ENCODE data around the gene CNTN4.
A peak's percentile ranks its signal among the peaks of the same experiment; 100 is the strongest.

CNTN4 gene

DNA sequence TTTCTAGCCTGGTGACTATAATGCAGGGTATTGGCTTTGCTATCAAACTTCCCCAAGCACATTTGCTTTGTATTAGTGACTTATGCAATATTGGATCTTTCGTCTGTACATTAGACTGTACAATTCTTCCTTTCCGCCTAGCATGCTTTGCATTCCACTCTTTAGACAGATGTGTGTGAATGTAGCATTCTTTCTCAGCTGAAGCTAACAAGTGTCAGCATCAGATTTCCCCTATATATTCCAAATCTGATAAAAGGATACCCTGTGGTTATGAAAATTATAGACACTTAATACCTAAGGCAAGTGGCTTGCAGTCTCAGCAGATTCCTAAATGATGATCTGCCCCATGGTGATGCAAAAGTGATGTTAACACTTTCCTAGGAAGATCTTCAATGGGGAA lies 360.1 kb downstream of the CNTN4 start:
- Histone ChIP-seq H3K27ac (ENCODE audit: low read length, poor library complexity, severe bottlenecking) (no peak overlapping the region), H3K27me3 (ENCODE audit: control insufficient read depth in 1 of 2, insufficient read depth in 1 of 2, low read length in 2 of 2) (no peaks in the 10 kb centered on the region), H2BK12ac (ENCODE audit: low read length in 2 of 2) (no peak overlapping the region), H3K4me1 (ENCODE audit: control insufficient read depth, insufficient read depth, low read depth, low read length) (no peaks in the 10 kb centered on the region), H3K4me2 (ENCODE audit: low read length, poor library complexity, severe bottlenecking) (no peak overlapping the region), H2AK5ac (ENCODE audit: low read length, severe bottlenecking) (no peak overlapping the region), H3K79me1 (replicated peaks; ENCODE audit: low read length, poor library complexity, severe bottlenecking) (no peaks in the 10 kb centered on the region), H3K9ac (ENCODE audit: low read length) (no peak overlapping the region), H3K9me3 (ENCODE audit: control insufficient read depth, low read length) (no peaks in the 10 kb centered on the region), H3K4ac (ENCODE audit: low read depth in 1 of 2, low read length in 2 of 2) (no peak overlapping the region), H3K14ac (ENCODE audit: low read length in 2 of 2) (no peak overlapping the region), H4K91ac (ENCODE audit: low read length) (no peak overlapping the region), H3K23ac (ENCODE audit: low read length in 2 of 2) (no peak overlapping the region), H2BK120ac (ENCODE audit: low read depth, low read length) (no peak overlapping the region), H2BK5ac (ENCODE audit: low read depth, low read length, poor library complexity, severe bottlenecking) (no peak overlapping the region), H3K36me3 (ENCODE audit: control insufficient read depth in 1 of 2, insufficient read depth in 2 of 2, low read depth in 1 of 2, low read length in 2 of 2) (no peaks in the 10 kb centered on the region), H3K18ac (ENCODE audit: low read depth in 1 of 2, low read length in 2 of 2) (no peak overlapping the region), H2BK15ac (ENCODE audit: low read depth, poor library complexity, severe bottlenecking) (no peak overlapping the region), H4K8ac (ENCODE audit: low read length) (no peak overlapping the region), H2AFZ (ENCODE audit: low read depth, low read length) (no peak overlapping the region), H3K4me3 (ENCODE audit: insufficient read depth in 1 of 2, low read depth in 1 of 2, low read length in 2 of 2) (no peak overlapping the region)
- 40% methylated on average over 1 of the region's 2 CpGs for WGBS
- peak; percentile 13 for DNase-seq

- H4K8ac ChIP-seq (ENCODE audit: low read length): no peak overlapping the region
- no peak overlapping the region for H3K4me3 ChIP-seq (ENCODE audit: insufficient read depth in 1 of 2, low read depth in 1 of 2, low read length in 2 of 2)
- no peak overlapping the region for H2BK120ac ChIP-seq (ENCODE audit: low read depth, low read length)
- H3K23ac ChIP-seq (ENCODE audit: low read length in 2 of 2): no peak overlapping the region
- H3K36me3 ChIP-seq (ENCODE audit: control insufficient read depth in 1 of 2, insufficient read depth in 2 of 2, low read depth in 1 of 2, low read length in 2 of 2): no peaks in the 10 kb centered on the region
- no peak overlapping the region for H3K4me2 ChIP-seq (ENCODE audit: low read length, poor library complexity, severe bottlenecking)
- no peaks in the 10 kb centered on the region for H3K9me3 ChIP-seq (ENCODE audit: control insufficient read depth, low read length)
- no peaks in the 10 kb centered on the region for H3K27me3 ChIP-seq (ENCODE audit: control insufficient read depth in 1 of 2, insufficient read depth in 1 of 2, low read length in 2 of 2)
- H2AK5ac ChIP-seq (ENCODE audit: low read length, severe bottlenecking): no peak overlapping the region
- no peak overlapping the region for H2BK15ac ChIP-seq (ENCODE audit: low read depth, poor library complexity, severe bottlenecking)
- no peaks in the 10 kb centered on the region for H3K79me1 ChIP-seq (replicated peaks; ENCODE audit: low read length, poor library complexity, severe bottlenecking)
- no peak overlapping the region for H2AFZ ChIP-seq (ENCODE audit: low read depth, low read length)
- H2BK12ac ChIP-seq (ENCODE audit: low read length in 2 of 2): no peak overlapping the region
- no peak overlapping the region for H3K9ac ChIP-seq (ENCODE audit: low read length)
- H4K91ac ChIP-seq (ENCODE audit: low read length): no peak overlapping the region
- no peak overlapping the region for H3K27ac ChIP-seq (ENCODE audit: low read length, poor library complexity, severe bottlenecking)
- 71% methylated on average over 1 of the region's 1 CpG for WGBS
- H3K18ac ChIP-seq (ENCODE audit: low read depth in 1 of 2, low read length in 2 of 2): no peak overlapping the region
- no peak overlapping the region for H2BK5ac ChIP-seq (ENCODE audit: low read depth, low read length, poor library complexity, severe bottlenecking)
- H3K14ac ChIP-seq (ENCODE audit: low read length in 2 of 2): no peak overlapping the region
- no peak overlapping the region for H3K4ac ChIP-seq (ENCODE audit: low read depth in 1 of 2, low read length in 2 of 2)
- no peaks in the 10 kb centered on the region for H3K4me1 ChIP-seq (ENCODE audit: control insufficient read depth, insufficient read depth, low read depth, low read length)
- DNase-seq: no peak
Measured at GRCh38 chr3:2465842-2466241, 367.2 kb downstream of the CNTN4 start.

GRCh38 chr3:2468816-2469215 lies 370.1 kb downstream of the CNTN4 start:
- no peak overlapping the region for H3K4me2 ChIP-seq (ENCODE audit: low read length, poor library complexity, severe bottlenecking)
- no peak for DNase-seq
- no peak overlapping the region for H3K9ac ChIP-seq (ENCODE audit: low read length)
- H3K18ac ChIP-seq (ENCODE audit: low read depth in 1 of 2, low read length in 2 of 2): no peak overlapping the region
- no peak overlapping the region for H2AK5ac ChIP-seq (ENCODE audit: low read length, severe bottlenecking)
- no peak overlapping the region for H2BK15ac ChIP-seq (ENCODE audit: low read depth, poor library complexity, severe bottlenecking)
- no peak overlapping the region for H3K27ac ChIP-seq (ENCODE audit: low read length, poor library complexity, severe bottlenecking)
- no peak overlapping the region for H2BK12ac ChIP-seq (ENCODE audit: low read length in 2 of 2)
- no peaks in the 10 kb centered on the region for H3K9me3 ChIP-seq (ENCODE audit: control insufficient read depth, low read length)
- H3K4me1 ChIP-seq (ENCODE audit: control insufficient read depth, insufficient read depth, low read depth, low read length): no peaks in the 10 kb centered on the region
- no peaks in the 10 kb centered on the region for H3K27me3 ChIP-seq (ENCODE audit: control insufficient read depth in 1 of 2, insufficient read depth in 1 of 2, low read length in 2 of 2)
- no peak overlapping the region for H3K14ac ChIP-seq (ENCODE audit: low read length in 2 of 2)
- 86% methylated on average over 3 of the region's 4 CpGs for WGBS
- H3K4me3 ChIP-seq (ENCODE audit: insufficient read depth in 1 of 2, low read depth in 1 of 2, low read length in 2 of 2): no peak overlapping the region
- H4K91ac ChIP-seq (ENCODE audit: low read length): no peak overlapping the region
- H2AFZ ChIP-seq (ENCODE audit: low read depth, low read length): no peak overlapping the region
- H3K23ac ChIP-seq (ENCODE audit: low read length in 2 of 2): no peak overlapping the region
- no peak overlapping the region for H4K8ac ChIP-seq (ENCODE audit: low read length)
- no peak overlapping the region for H2BK5ac ChIP-seq (ENCODE audit: low read depth, low read length, poor library complexity, severe bottlenecking)
- H3K4ac ChIP-seq (ENCODE audit: low read depth in 1 of 2, low read length in 2 of 2): no peak overlapping the region
- no peaks in the 10 kb centered on the region for H3K36me3 ChIP-seq (ENCODE audit: control insufficient read depth in 1 of 2, insufficient read depth in 2 of 2, low read depth in 1 of 2, low read length in 2 of 2)
- no peaks in the 10 kb centered on the region for H3K79me1 ChIP-seq (replicated peaks; ENCODE audit: low read length, poor library complexity, severe bottlenecking)
- no peak overlapping the region for H2BK120ac ChIP-seq (ENCODE audit: low read depth, low read length)

GRCh38 chr3:2476996-2477395 lies 378.3 kb downstream of the CNTN4 start:
- no peak for DNase-seq
- Histone ChIP-seq H3K18ac (ENCODE audit: low read depth in 1 of 2, low read length in 2 of 2) (no peak overlapping the region), H3K36me3 (ENCODE audit: control insufficient read depth in 1 of 2, insufficient read depth in 2 of 2, low read depth in 1 of 2, low read length in 2 of 2) (no peaks in the 10 kb centered on the region), H3K23ac (ENCODE audit: low read length in 2 of 2) (no peak overlapping the region), H2BK12ac (ENCODE audit: low read length in 2 of 2) (no peak overlapping the region), H3K4me3 (ENCODE audit: insufficient read depth in 1 of 2, low read depth in 1 of 2, low read length in 2 of 2) (no peak overlapping the region), H3K9ac (ENCODE audit: low read length) (no peak overlapping the region), H3K9me3 (ENCODE audit: control insufficient read depth, low read length) (no peaks in the 10 kb centered on the region), H3K4me2 (ENCODE audit: low read length, poor library complexity, severe bottlenecking) (no peak overlapping the region), H3K4ac (ENCODE audit: low read depth in 1 of 2, low read length in 2 of 2) (no peak overlapping the region), H2BK5ac (ENCODE audit: low read depth, low read length, poor library complexity, severe bottlenecking) (no peak overlapping the region), H3K4me1 (ENCODE audit: control insufficient read depth, insufficient read depth, low read depth, low read length) (no peaks in the 10 kb centered on the region), H3K79me1 (replicated peaks; ENCODE audit: low read length, poor library complexity, severe bottlenecking) (no peaks in the 10 kb centered on the region), H2AK5ac (ENCODE audit: low read length, severe bottlenecking) (no peak overlapping the region), H2BK120ac (ENCODE audit: low read depth, low read length) (no peak overlapping the region), H4K91ac (ENCODE audit: low read length) (no peak overlapping the region), H2AFZ (ENCODE audit: low read depth, low read length) (no peak overlapping the region), H3K27ac (ENCODE audit: low read length, poor library complexity, severe bottlenecking) (no peak overlapping the region), H3K14ac (ENCODE audit: low read length in 2 of 2) (no peak overlapping the region), H2BK15ac (ENCODE audit: low read depth, poor library complexity, severe bottlenecking) (no peak overlapping the region), H4K8ac (ENCODE audit: low read length) (no peak overlapping the region), H3K27me3 (ENCODE audit: control insufficient read depth in 1 of 2, insufficient read depth in 1 of 2, low read length in 2 of 2) (no peaks in the 10 kb centered on the region)
